Measurements from ENCODE around the gene DCAF8L2. TPM values are rescaled to one million over a fixed set of nuclear protein-coding genes. Genes with fewer than 3 reads are reported as not detected.

Gene DCAF8L2
- total and polyA plus RNA-seq, 2 experiments from 2014 or later, result not detected

DNA sequence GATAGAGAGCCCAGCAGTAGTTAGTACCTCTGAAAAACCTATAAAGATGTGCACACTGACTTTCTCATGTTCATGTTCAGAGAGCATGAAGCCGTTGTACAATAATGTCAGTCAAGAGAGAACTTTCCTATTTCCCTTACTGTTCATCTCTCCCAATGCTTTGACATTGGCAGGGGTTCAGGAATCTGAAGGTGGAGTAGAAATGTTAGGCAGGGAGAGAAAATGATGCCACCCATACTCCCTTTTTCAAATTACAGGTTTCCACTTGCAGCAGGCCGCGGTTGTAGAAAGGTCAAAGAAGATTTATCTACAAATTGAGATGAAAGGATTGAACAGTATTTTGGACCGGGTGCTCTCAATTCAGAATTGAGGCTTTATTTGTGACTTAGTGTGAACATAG, 84.3 kb downstream of the DCAF8L2 start (continued):
- TF ChIP-seq ZNF462 (CRISPR knock-in tag; IDR thresholded peaks at IDR 0.05) (no peak), NANOG (IDR thresholded peaks at IDR 0.05; ENCODE audit: borderline replicate concordance) (no peak), EZH2 (IDR thresholded peaks at IDR 0.05; ENCODE audit: low read depth, unreplicated experiment) (no peak), EZH2phosphoT487 (IDR thresholded peaks at IDR 0.05; ENCODE audit: unreplicated experiment) (no peak), ZNF331 (CRISPR knock-in tag; IDR thresholded peaks at IDR 0.05; ENCODE audit: low read depth) (no peak)
- TF ChIP-seq, protein P1, sequence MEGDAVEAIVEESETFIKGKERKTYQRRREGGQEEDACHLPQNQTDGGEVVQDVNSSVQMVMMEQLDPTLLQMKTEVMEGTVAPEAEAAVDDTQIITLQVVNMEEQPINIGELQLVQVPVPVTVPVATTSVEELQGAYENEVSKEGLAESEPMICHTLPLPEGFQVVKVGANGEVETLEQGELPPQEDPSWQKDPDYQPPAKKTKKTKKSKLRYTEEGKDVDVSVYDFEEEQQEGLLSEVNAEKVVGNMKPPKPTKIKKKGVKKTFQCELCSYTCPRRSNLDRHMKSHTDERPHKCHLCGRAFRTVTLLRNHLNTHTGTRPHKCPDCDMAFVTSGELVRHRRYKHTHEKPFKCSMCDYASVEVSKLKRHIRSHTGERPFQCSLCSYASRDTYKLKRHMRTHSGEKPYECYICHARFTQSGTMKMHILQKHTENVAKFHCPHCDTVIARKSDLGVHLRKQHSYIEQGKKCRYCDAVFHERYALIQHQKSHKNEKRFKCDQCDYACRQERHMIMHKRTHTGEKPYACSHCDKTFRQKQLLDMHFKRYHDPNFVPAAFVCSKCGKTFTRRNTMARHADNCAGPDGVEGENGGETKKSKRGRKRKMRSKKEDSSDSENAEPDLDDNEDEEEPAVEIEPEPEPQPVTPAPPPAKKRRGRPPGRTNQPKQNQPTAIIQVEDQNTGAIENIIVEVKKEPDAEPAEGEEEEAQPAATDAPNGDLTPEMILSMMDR (conservative IDR thresholded peaks at IDR 0.05; ENCODE audit: low read depth in 2 of 2), result no peak

GRCh38 chrX:27675493-27675892, 85.3 kb downstream of the DCAF8L2 start:
- TF ChIP-seq JUNB (IDR thresholded peaks at IDR 0.05; ENCODE audit: unreplicated experiment) (no peak), EZH2 (IDR thresholded peaks at IDR 0.05; ENCODE audit: low read depth, unreplicated experiment) (no peak), ETS1 (IDR thresholded peaks at IDR 0.05) (no peak), EZH2phosphoT487 (IDR thresholded peaks at IDR 0.05; ENCODE audit: unreplicated experiment) (no peak)
- TF ChIP-seq, protein P1 (conservative IDR thresholded peaks at IDR 0.05; ENCODE audit: low read depth in 2 of 2), result no peak
- Histone ChIP-seq H3K9me2 (ENCODE audit: insufficient read depth) (no peaks in the 10 kb centered on the region), H3K4me3 (no peak overlapping the region), H3K27ac (ENCODE audit: low read depth) (no peak overlapping the region), H3K79me2 (replicated peaks; ENCODE audit: insufficient read depth) (no peaks in the 10 kb centered on the region), H4K20me1 (replicated peaks; ENCODE audit: insufficient read depth) (no peaks in the 10 kb centered on the region), H3K27me3 (ENCODE audit: insufficient read depth) (no peaks in the 10 kb centered on the region), H3F3A (replicated peaks; ENCODE audit: low read depth) (no peaks in the 10 kb centered on the region), H3K4me1 (ENCODE audit: insufficient read depth) (no peaks in the 10 kb centered on the region), H2AFZ (no peak overlapping the region), H3K4me2 (no peak overlapping the region), H3K36me3 (ENCODE audit: insufficient read depth) (no peaks in the 10 kb centered on the region)
- DNase-seq (ENCODE audit: low spot score), result no peak
- H3K27ac Mint-ChIP-seq, result no peak overlapping the region
- H3K4me3 Mint-ChIP-seq, result no peak overlapping the region
- H3K36me3 Mint-ChIP-seq (ENCODE audit: low read depth), result no peaks in the 10 kb centered on the region
- peaks cover 5% of the 10 kb centered on the region; the same call in 2 of the 3 replicates for H3K4me1 Mint-ChIP-seq
- H3K27me3 Mint-ChIP-seq (ENCODE audit: insufficient read depth, low read depth, poor library complexity), result no peaks in the 10 kb centered on the region
- no peaks in the 10 kb centered on the region for H3K9me3 Mint-ChIP-seq
- no peak for ATAC-seq
